Muscle of back (tissue), 11 donors: Measurements from ENCODE around the gene EPB41L1. TPM values are rescaled to one million over a fixed set of nuclear protein-coding genes. Genes with fewer than 3 reads are reported as not detected.
A peak's percentile ranks its signal among the peaks of the same experiment; 100 is the strongest.
"Not testable (repeated sequence)": the region's sequence is repeated elsewhere in the genome, so short reads cannot be mapped to it uniquely, and the experiment has no call there.

Experiments
- DNase-seq, 3 donors: peaks; one replicate each; pipeline versions ENCODE4 v3.0.0 to v3.0.0-alpha.2; 2013
- polyA plus RNA-seq, 10 donors: library from polyadenylated mRNA; unstranded; fragments of 120-200 nt; gene quantifications; one replicate each; pipeline ENCODE4 v1.2.1, GENCODE V29; 2013; ENCODE audit not compliant: insufficient read length in 10 of 10

The EPB41L1 gene
- polyA plus RNA-seq, 10 donors: 23.1 to 32.1 (median 24.3) TPM

DNA sequence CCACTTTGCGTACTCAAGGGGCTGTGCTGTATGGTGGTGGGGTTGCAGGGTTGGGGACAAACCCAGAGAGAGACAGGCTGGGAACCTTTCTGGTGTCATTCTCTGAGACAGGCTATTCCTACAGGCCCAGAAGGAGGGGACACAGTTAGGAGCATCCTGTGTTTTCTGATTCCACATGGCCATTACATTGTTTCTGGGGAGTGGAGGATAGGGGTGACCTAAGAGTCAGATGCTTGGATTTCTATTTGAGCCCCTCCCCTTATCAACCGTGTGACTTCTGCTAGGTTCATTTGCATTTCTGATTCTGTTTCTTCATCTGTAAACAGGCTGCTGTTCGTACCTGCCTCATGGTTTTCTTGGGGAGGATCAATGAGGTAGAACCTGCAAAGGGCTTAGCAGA is 29.4 kb upstream of the EPB41L1 start:
- DNase-seq: no peak

DNA sequence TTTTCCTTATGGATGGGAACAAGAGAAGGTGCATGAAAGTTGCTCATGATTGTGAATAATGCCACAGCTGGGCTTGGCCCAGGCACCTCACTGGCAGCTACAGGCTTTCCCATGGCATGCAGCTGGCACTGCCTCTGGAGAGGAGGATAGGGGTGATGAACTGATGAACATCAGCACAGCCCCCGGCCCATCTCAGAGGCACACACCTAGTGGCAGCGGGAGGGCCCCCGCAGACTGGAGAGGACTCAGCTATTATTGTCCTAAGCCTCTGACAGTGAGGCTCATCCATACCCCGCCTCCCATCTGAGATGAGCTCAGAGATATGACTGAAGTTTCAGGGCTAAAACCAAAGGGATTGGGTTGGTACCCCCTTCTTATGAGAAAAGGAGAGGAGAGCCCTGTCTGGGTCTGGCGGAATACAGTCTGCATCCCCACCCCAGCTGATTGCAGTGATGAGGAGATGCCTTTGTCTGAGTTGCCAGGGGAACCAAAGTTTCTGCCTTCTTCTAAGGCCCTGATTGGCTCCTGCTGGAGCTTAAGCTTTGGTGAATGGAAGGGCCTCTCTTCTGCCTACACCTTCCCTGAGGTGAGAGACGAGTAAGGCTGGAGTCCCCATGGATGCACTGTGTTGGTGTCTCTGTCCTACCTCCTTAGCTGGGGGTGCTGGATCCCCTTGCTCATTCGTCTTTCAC is 27.6 kb upstream of the EPB41L1 start:
- no peak for DNase-seq

DNA sequence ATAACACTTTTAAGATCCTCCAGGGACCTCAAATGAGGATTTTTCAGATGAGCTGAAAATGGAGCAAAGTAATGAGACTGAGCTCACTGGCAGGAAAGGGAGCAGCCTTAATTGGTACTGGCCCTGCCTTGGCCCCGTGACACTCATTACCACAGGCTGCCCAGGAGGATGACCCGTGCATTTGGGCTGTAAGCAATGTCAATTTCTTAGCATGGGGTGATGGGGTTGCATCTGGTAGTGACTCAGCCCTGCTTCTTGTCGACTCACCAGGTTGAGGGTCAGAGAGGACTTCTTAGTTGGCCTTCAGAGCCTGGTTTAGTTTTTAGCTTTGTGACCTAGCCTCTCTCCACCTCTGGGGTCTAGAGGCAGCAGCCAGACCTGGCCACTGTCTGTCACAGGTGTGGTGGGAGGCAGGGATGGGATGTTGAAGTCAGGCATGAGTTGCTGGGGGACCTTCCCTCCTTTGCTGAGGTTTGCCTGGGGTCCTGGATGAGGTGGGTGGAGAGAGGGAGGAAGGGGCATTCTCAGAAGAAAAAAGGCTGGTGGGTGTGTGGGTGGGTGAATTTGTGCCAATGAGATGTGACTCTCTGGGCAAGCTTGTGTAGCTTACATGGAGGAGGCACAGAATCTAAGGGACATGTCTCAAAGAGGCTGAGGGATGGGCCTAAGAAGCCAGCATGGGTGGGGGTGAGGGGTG is 25.9 kb upstream of the EPB41L1 start:
- DNase-seq: no peak

DNA sequence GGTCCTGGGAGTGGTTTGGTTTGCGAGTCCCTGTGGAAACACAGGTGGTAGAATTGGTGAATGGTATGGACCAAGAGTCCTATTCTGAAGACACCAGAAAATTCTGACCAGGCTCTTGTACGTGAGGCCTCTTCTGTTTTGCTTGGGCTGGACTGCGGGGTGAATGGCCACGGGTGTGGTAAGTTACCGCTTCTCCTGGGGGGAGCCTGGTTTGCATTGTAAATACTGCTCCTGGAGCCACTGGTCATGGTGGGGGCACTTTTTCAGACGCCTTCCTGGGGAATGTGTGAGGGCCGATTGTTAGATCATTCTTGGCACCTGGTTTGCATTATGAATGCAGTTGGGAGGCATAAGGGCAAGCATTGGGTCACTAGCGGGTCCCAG is 25.4 kb upstream of the EPB41L1 start:
- no peak for DNase-seq

DNA sequence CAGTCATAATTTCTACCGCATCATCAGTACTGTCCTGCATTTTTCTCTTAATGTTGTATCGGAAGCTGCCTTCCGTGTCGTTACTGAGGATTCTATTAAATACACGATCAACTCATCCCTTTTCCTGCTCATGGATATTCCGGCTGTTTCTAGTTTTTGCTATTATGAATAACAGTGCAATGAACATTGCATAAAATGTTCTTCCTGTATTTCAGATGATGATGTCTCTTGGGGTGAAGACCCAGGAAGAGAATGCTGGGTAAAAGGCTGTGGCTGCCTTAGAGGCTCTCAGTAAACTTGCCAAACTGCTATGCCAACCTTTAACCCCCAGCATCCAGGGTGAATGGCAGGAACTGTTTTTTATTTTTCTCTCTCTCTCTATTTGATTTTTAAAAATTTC is 24.1 kb upstream of the EPB41L1 start:
- DNase-seq: no peak

DNA sequence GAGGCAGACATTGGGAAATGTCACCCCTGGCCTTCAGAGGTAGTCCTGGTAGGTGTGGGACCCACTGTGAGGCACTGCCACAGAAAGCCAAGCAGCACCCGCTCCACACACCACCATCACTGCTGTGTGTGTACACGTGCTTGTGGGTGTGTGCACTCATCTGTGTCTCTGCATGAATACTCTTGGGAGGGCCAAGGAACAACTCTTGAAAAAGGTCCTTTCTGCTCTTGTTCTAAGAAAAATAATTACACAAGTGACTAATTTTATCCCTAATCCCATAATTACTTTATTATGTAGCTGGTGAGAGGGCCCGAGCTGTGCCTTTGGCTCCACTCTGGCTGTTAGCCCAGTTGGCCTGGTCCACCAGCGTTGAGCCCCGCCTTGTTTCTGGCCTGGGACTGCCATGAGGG is 21.7 kb upstream of the EPB41L1 start:
- DNase-seq: no peak

DNA sequence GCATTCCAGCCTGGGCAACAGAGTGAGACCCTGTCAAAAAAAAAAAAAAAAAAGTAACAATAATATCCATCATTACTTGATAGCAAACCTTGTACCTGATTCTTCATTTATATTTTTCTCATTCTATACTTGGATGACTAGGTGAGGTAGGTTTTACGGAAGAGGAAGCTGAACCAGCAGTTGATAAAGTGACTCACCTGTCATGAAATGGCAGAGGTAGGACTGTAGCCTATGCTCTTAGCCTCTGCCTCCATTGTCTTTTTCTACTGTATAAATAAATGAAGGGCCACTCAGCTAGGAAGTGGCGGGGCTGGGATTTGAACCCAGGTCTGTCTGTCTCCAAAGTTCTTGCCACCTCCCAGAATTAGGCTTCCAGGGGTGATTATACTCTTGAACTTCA is 20.7 kb upstream of the EPB41L1 start:
- no peak for DNase-seq

DNA sequence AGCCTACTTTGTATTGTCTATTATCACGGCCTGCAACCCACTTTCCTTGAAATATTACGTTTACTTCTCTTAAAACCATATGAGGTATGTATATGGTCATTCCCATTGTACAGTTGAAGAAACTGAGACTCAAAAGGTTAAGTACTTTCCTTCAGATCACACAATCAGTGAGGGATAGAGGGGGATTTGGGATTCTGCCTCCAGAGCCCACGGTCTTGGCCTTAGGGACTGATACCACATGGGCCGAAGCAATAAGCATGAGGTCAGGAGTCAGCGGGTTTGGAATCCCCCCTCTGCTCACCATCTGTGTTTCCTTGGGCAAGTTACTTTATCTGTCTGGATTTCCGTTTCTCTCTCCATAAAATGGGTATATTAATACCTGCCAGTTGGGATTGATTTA is 19.4 kb upstream of the EPB41L1 start:
- DNase-seq: no peak

DNA sequence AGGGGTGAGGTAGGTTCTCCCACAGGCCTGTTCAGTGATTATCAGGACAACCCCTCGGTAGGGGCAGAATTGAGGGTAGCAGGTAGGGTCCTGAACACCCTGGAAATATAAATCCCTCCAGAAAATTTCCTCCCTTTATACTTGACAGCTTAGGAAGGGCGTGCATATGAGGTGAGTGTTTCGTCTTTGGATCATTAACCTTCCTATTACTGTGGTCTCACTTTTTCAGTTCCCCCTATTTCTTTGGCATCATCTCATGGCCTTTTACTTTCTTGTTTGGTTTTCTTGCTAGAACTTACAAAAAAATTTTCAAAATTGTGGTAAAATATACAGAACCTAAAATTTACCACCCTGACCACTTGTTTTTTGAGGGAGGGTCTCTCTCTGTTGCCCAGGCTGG is 18.7 kb upstream of the EPB41L1 start:
- no peak for DNase-seq

DNA sequence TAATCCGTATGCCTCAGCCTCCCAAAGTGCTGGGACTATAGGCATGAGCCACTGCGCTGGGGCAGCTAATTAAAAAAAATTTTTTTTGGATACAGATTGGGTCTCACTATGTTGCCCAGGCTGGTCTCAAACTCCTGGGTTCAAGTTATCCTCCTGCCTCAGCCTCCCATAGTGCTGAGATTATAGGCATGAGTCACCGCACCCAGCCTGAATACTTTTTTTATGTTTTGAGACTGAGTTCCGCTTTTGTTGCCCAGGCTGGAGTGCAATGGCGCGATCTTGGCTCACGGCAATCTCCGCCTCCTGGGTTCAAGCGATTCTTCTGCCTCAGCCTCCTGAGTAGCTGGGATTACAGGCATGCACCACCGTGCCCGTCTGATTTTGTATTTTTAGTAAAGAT is 17.2 kb upstream of the EPB41L1 start:
- not testable (repeated sequence) for DNase-seq

DNA sequence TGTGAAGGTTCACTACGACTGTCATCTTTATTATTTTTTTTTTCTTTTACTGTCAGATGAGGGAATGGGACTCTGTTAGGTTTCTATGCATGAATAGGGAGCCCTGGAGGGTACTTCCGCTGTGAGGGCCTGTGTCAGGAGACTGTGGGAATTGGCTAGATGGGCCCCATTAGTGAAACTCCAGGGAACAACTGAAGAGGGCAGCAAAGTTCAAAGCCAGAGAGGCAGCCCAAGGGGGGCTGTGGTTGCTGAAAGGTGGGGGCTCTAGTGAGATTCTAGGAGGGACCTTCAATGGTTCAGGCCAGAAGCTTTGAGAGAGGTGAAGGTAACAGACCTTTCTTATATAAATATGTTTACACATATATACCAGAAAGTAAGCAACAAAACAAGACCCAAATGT is 13.2 kb upstream of the EPB41L1 start:
- no peak for DNase-seq

DNA sequence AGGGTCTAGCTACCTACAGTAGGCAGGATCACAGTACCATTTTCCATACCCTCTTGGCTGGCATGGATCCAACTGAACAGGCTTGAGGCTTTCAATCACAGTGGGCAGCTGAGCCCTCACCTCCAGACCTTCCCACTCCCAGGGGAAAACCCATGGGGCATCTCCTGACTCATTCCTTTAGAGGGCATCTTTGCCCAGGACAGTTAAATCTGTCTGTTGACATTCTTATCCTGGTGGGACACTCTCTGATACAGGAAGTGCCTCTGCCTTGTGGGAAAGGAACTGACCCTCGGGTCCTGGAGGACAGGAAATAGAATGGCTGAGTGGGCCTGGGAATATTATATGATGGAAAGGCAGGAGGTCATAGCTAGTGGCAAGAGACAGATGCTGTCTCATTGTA is 10.2 kb upstream of the EPB41L1 start:
- DNase-seq: no peak

DNA sequence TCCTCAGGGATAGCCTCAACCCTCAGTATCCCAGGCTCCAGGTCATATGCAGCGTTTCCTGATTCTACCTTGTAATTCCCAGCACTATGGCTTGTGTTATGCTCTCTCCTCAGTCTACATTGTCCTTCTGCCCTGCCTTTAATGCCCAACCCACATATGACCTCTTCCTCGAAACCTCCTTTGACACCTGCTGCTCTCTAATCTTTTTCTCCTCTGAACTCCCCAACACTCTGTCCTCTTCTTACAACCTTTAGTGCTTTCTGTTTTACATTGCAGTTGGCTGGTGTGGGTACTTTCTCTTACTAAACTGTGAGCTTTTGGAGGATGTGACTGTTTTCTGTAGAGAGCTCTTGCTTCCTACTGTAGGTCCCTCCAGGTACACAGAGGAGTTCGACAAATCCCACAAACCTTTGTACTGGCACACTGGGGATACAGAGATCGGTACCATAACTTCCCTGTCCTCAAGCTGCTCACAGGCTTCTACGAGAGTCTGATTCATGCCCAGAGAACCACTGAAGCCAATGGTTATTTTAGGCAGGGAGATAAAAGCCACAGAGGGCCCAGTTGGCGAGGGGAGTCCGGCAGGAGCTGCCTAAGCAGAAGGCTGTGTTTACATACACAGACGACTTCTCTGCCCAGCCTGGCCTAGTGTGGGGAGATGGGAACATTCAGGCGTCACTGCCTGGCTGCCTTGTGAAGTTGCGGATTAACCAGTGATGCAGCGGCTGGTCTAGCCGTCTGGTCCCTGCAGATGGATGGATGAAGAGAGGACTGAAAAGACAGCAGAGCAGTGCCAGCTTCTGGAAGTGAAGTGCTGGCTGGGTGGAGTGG is 8.4 kb upstream of the EPB41L1 start:
- no peak for DNase-seq

DNA sequence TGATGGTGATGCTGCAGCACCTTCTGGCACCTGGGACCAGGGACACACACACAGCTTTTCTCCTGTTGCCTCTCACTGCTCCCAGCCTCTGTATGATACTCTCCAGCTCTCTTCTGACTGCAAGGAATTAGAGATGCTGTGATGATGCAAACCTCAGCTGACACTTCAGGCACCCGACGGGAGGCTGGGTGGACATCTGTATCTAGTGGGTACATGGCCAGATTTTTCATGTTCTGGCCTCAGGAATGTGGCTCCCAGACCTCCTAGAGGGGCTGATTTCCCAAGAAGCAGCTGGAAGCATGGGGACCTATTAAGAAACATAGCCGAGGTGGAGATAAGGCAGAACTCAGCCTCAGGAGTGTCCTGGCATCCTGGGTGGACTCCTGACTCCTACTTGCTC is 6.8 kb upstream of the EPB41L1 start:
- DNase-seq: no peak

DNA sequence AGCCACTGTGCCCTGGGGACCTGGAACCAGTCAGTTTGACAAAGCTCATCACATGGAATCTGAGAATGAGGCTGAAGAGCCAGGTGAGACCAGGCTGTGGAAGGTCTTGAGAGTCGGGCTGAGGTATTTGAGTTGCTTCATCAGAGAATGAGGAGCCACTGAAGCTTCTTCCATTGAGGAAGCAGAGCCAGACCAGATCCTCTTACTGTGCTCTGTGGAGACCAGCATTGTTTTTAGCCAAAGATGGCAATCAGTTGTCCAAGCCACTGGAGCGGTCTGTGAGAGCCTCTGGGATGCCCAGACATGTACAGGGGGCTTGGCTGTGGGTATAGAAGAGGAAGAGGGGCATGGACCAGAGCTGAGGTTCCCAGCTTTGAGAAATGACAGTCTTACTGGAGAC is 6.1 kb upstream of the EPB41L1 start:
- DNase-seq: no peak

DNA sequence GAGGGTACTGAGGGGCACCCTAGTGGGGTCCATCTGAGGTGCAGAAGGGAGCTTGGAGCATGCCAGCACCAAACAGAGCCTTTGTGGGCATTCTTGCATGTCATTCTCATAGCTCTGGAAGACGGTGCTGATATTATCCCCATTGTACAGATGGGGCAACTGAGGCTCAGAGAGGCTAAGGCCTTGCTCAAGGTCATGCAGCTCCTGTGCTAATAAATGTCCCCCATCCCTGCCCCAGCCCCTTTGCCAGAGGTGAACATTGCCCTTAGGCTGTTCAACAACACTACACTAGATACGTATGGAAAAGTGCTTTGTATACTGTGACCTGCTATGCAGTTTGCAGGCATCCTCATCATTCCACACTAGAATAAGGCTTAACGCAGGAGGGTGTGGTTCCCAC is 5.5 kb upstream of the EPB41L1 start:
- DNase-seq: no peak

DNA sequence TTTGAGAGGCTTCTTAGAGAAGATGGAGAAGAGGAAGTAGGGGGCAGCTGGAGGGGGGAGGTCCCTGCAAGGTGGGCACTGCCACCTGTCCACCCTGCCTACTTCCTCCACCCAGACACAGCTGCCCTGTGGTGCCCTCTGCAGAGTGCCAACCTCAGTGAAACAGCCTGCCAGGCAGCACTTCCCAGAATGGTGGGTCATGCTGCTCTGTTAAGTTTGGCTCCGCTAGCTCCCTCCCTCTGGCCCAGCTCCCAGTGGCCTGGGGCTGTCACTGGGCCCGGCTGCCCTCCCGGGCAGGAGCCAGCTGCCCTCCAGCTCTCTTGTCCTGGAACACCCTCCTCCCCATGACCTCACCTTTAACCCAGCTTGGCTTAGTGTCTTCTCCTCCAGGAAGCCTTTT is 5.1 kb upstream of the EPB41L1 start:
- no peak for DNase-seq

DNA sequence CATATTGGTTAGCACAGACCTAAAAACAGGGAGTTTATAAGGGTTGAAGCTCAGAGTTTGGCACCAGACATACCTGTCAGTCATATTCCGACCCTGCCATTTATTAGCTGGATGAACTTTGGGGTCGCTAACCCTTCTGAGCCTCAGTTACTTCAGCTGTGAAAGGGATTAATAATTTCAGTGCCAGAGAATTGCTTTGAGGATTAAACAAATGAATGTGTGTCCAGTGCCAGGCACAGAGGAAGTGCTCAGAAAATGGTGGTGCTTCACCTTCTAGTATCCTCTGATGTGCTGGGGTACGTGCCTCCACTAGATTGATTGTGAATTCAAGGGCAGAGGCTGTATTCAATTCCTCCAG is 4.1 kb upstream of the EPB41L1 start:
- no peak for DNase-seq

DNA sequence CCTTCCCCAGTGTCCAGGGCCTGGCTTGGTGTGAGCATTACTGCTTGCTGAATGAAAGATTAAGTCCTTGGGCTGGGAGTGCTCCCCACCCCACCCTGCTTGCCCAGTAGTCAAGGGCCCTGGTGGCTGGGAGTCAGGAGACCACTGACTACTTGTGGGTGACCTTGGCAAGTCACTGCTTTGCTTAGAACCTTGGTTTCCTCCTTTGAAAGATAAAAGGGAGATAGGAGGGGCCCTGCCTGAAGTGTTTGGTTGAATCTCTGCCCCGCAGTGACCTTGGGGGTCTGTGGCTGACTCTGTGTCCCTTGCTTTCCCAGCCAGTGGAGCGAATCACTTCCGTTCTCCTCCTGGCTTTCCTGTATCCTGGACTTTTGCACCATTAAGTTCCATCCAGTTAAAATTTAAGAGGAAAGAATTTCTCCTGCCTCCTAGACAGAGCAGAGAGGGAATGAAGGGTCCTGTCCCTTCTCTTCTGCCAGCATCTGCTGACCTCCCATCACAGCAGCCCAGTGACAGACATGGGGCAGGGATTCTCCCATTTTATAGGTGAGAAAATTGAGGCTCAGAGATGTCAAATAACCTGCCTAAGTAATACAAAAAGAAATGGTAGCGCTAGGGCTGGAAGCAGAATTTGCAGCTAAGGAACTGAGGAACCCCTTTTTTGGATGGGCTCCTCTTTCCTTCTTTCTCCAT is 3.5 kb upstream of the EPB41L1 start:
- DNase-seq: no peak

DNA sequence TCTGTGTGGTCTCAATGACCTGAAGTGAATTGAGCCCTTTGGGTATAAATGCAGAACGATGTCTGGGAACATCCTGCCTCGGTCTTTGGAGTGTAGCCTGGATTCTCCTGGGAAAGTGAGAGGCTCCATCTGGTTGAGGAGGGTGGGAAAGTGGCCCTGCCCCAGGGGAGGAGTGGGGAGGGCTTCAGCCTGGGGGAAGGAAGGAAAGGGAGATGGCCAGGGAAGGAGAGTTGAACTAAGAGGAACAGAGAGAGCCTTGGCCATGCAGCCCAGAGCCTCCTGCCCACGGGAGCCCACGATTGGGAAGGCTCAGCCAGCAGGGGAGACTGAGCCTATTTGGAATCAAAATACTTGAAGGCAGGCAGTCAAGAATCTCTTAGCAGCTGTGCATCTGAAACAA is 2.3 kb upstream of the EPB41L1 start:
- DNase-seq: peak in 2 of 3 donors; percentile 22 to 67

DNA sequence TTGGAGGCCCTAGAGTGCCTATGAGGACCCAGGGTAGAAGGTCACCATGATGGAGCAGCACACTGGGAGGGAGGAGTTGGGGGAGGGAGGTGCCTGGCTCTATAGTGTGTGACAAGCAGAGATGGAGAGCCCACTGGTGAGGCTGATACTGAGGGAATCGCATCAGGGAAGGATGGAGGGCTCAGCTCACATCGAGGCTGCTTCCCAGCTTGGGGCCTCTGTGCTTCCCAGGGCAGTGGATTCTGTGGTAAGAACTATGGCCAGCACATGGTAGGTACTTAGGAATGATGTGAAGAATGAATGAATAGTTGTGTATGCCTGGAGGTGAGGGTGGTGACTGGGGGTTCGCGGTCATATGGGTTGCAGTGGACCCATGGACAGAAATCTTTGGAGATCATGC is 1.3 kb upstream of the EPB41L1 start:
- no peak for DNase-seq
